ENCODE measurements around the gene LRG1.

- TF ChIP-seq CTCF (IDR thresholded peaks at IDR 0.05) = peak; percentile 91
- TF ChIP-seq ZFX (IDR thresholded peaks at IDR 0.05; ENCODE audit: borderline replicate concordance) = no peak
These were observed 16.3 kb downstream of the LRG1 start for GRCh38 chr19:4523306-4524110.
